DMS153 treated with DMSO at 0.1 percent for 48 hours (cell line): ENCODE data around the gene TMEM91.
"Not testable (repeated sequence)": the region's sequence is repeated elsewhere in the genome, so short reads cannot be mapped to it uniquely, and the experiment has no call there.

Experiments used
- DNase-seq: peaks from one replicate; lab custom pipeline; 2025; ENCODE audit not compliant: unreplicated experiment; lab: John Stamatoyannopoulos, UW

Gene TMEM91

GRCh38 chr19:41352609-41353465 is 23.5 kb upstream of the TMEM91 start:
- DNase-seq = no peak

DNA sequence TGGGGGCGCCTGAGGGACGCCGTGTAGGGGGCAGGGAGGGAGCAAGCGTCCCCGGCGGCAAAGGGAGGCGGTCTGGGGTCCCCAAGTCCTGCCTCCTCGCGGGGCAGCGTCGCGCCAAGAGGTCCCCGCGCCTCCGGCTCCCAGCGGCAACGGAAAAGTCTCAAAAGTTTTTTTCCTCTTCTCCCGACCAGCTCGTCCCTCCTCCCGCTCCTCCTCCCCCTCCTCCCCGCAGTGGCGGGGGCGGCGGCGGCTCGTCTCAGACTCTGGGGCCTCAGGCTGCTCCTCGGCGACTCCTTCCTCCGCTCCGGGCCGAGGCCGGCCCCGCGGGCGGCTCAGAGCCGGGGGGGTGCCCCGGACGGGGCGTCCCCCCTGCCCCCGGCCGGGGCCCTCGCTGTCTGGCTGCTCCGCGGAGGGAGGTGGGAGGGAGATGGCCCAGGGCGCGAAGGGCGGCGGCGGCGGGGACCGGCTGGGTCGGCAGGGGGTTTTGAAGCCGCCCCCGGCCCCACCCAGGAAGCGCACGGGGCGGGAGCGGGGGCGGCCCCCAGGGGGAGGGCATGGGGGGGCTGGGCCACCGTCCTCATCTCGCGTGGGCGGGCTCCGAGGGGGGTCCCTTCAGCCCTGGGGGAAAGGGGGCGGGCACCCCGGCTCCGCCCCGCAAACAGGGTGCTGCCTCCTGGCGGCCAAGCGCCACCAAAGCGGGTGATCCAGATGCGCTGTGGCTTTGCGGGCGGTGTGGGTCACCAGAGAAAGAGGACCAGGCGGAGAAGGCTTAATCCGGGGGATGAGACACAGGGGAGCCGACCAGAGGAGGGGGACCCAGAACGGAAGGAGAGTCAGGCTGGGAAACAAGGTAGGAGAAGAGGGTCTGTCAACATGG is 22.6 kb upstream of the TMEM91 start, which contains the start of gene TGFB1:
Gene TGFB1 (minus strand): TSS at position 457 of the 877 bp plus-strand sequence. CDS start 878 bp downstream, outside the sequence.
- no peak for DNase-seq

DNA sequence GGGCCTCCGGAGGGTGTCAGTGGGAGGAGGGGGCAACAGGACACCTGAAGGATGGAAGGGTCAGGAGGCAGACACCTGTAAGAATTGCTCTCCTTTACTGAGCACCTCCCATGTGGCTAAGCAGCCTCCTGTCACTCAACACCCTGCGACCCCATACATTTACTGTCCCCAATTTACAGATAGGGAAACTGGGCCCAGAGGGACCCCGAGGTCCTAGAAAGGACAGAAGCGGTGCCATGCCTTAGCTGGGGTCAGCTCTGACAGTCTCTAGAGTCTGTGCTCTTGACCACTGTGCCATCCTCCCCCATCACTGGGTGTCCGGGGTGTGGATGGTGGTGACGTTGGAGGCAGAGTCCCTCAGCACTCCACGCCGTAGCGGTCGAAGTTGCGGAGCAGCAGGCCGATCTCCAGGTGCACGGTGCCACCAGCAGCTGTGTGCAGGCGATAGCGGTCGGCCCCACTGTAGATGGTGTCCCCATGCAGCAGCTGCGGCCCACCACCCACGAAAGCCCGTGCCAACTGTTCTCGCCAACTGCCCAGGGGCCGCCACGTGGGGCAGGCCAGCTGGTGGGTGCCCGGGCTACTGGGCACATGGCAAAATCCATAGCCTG is 21.9 kb upstream of the TMEM91 start:
- DNase-seq = no peak

GRCh38 chr19:41355035-41355434 is 21.3 kb upstream of the TMEM91 start:
- no peak for DNase-seq

GRCh38 chr19:41355802-41356201 is 20.5 kb upstream of the TMEM91 start:
- no peak for DNase-seq

DNA sequence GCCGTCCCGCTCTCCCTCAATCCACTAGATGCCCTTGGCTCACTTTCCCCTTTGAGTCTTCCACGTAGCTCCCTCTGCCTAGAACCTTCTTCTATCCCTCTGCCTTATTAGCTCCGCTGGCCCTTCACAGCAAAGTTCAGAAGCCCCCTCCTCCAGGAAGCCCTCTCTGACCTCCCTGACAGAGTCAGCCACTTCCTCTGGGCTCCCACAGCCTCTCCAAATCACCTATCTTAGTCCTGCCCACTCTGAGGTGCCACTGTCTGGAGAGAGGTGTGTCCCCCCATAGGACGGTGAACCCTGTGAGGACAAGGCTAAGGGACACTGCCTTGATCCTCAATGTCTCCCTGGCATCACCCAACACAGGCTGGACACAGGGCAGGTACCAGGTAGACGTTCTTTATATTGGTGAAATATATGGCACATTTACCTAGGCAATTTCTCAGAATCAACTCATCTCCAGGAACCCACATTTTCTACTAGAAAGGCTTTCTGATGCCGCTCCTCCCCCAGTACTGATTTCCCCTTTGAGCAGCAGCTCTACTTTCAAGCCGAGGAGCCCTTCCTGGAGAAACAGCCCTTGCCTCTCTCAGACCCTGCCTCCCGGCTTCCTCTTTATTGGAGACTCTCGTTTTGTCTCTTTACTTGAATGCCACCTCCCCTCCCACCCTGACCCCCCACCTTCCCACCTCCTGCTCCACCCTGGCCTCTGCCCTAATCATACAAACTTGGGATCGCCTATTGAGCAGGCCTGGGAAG is 19.2 kb upstream of the TMEM91 start:
- DNase-seq = no peak

- no peak for DNase-seq
Observed at GRCh38 chr19:41357746-41358145, 18.6 kb upstream of the TMEM91 start.

- DNase-seq = no peak
Observed at GRCh38 chr19:41359741-41360140, 16.6 kb upstream of the TMEM91 start.

DNA sequence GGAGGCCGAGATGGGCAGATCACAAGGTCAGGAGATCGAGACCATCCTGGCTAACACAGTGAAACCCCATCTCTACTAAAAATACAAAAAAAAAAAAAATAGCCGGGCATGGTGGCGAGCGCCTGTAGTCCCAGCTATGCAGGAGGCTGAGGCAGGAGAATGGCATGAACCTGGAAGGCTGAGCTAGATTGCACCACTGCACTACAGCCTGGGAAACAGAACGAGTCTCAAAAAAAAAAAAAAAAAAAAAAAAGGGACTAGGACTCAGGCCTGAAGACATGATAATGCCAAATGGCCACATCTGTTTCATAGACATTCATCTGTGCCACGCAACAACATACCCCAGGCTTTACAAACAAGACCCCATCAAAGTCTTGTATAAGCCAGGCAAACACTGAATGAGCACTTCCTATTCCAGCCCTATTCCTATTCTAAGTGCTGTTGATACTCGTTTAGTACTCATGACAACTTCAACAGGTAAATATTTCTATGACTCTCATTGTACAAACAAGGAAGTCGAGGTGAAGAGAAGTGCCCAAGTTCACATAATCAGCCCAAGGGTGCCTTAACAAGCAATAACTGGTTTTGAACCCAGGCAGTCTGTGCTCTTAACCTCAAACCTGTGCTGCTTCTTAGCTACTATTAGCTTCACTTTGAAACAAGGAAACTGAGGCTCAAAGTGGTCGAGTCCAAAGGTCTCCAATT is 14.0 kb upstream of the TMEM91 start:
- DNase-seq = no peak

DNA sequence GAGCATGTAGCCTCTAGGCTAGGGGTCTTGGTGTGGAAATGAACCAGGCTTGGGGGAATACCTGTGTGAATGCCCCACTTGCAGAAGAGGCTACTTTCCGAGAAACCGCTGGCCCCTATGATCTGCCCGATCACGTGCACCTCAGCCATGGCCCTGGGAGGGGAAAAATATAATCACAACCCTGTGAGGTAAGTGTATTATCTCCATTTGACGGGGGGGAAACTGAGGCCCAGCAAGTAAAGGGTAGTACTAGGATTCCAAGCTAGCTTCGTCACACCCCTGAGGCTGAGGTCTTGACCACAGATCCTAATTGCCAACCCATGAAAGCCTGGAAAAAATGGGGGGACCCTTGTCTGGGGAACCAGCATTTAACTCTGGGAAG is 13.0 kb upstream of the TMEM91 start:
- DNase-seq = no peak

GRCh38 chr19:41363753-41364523 is 12.4 kb upstream of the TMEM91 start, which contains the start of gene B9D2:
B9D2 (minus strand) TSS chr19:41364149; CDS start chr19:41363519, 630 bp downstream.
- peak; percentile 97 for DNase-seq

- no peak for DNase-seq
Observed at GRCh38 chr19:41364524-41365391, 11.6 kb upstream of the TMEM91 start.

DNA sequence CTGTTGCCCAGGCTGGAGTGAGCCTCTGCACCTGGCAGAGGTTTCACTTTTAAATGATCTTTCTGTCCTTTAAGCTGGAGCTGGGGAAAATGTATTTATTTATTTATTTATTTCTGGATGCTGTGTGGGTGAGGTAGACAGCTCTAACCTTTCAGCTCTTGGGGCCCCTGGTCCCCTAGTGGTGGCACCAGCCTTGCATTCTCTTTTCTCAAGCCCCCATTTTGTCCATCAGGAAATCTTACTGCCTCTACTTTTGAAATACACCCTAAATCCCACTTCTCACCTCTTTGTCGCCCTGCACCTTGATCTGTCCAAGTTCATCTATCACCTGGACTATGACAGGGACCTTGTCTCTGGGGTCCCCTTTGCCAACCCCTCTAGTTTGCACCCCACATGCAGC is 10.2 kb upstream of the TMEM91 start:
- DNase-seq = no peak

- no peak for DNase-seq
Observed at GRCh38 chr19:41367848-41368301, 8.5 kb upstream of the TMEM91 start.

DNA sequence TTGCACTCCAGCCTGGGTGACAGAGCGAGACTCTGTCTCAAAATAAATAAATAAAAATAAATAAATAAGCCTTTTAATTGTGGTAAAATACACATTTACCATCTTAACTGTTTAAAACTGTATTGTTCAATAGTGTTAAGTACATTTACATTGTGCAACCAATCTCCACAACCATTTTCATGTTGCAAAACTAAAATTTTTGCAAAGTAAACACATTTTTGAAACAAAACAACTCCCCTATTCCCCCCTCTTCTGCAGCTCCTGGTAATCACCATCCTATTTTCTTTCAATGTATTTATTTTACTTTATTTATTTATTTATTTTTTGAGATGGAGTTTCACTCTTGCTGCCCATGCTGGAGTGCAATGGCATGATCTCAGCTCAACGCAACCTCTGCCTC is 6.6 kb upstream of the TMEM91 start:
- no peak for DNase-seq

DNA sequence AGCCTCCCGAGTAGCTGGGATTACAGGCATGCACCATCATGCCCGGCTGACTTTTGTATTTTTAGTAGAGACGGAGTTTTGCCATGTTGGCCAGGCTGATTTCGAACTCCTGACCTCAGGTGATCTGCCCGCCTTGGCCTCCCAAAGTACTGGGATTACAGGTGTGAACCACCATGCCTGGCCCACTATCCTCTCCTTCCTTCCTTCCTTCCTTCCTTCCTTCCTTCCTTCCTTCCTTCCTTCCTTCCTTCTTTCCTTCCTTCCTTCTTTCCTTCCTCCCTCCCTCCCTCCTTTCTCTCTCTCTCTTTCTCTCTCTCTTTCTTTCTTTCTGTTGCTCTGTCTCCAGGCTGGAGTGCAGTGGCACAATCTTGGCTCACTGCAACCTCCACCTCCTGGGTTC is 5.2 kb upstream of the TMEM91 start:
- DNase-seq = not testable (repeated sequence)

DNA sequence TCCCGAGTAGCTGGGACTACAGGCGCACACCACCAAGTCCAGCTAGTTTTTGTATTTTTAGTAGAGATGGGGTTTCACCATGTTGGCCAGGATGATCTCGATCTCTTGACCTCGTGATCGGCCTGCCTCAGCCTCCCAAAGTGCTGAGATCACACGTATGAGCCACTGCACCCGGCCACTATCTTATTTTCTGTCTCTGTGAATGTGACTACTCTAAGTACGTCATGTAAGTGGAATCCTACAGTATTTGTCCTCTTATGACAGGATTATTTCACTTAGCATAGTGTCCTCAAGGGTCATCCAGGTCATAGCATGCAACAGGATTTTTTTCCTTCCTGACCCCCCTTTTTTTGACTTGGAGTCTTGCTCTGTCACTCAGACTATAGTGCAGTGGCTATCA is 4.8 kb upstream of the TMEM91 start:
- no peak for DNase-seq

DNA sequence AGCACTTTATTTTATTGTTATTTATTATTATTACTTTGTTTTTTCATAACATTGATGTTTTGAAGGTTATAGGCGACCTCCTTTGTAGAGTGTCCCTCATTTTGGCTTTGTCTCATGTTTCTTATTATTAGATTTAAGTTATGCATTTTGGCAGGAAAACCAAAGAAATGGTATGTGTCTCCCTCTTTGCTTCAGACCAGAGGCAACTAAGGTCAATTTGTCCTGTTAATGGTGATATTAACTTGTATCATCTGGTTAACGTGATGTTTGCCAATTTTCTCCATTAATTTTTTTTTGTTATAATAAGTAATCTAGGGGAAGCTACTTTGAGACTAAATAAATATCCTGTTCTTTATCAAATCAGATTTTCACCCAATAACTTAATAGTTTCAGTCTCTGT is 3.8 kb upstream of the TMEM91 start:
- DNase-seq = no peak
